Fibroblast of gingiva (primary cell): Measurements from ENCODE around the gene PCDHB2.
"Not testable (repeated sequence)": the region's sequence is repeated elsewhere in the genome, so short reads cannot be mapped to it uniquely, and the experiment has no call there.

Experiments used
- DNase-seq: peaks from one replicate; pipeline ENCODE4 v3.0.0-alpha.2; 2011; ENCODE audit warnings: low read depth

Gene PCDHB2

GRCh38 chr5:141135718-141136266 lies 41.4 kb downstream of the PCDHB2 start:
- DNase-seq, result no peak

GRCh38 chr5:141137346-141137745 lies 42.9 kb downstream of the PCDHB2 start:
- not testable (repeated sequence) for DNase-seq
